Central memory CD8-positive, alpha-beta T cell (primary cell): ENCODE results near the gene CPED1.
"Not testable (repeated sequence)": the region's sequence is repeated elsewhere in the genome, so short reads cannot be mapped to it uniquely, and the experiment has no call there.

ENCODE experiments used
- ATAC-seq: fragments of 150-1000 bp; cut with Tn5 transposase; replicated peaks from 2 replicates; pipeline ENCODE4 v1.10.0; 2022; ENCODE audit warnings: mild to moderate bottlenecking, moderate FRiP score, moderate number of reproducible peaks; ENCODE audit not compliant: poor library complexity, severe bottlenecking; ENCODE audit errors: extremely low read depth
- DNase-seq, 2 donors: peaks; one replicate each; pipeline ENCODE4 v3.0.0; 2021; ENCODE audit warnings: low spot score in 2 of 2
- H3K27ac Mint-ChIP-seq: one replicate; pipeline ENCODE4 v1.8.0; 2022; ENCODE audit warnings: low read depth, mild to moderate bottlenecking, moderate library complexity, mixed read lengths
- H3K27me3 Mint-ChIP-seq: one replicate; pipeline ENCODE4 v1.8.0; 2022; ENCODE audit warnings: mixed read lengths
- H3K36me3 Mint-ChIP-seq: one replicate; pipeline ENCODE4 v1.8.0; 2022; ENCODE audit warnings: mild to moderate bottlenecking, moderate library complexity, mixed read lengths; ENCODE audit not compliant: insufficient read depth
- H3K4me1 Mint-ChIP-seq: one replicate; pipeline ENCODE4 v1.8.0; 2022; ENCODE audit warnings: mixed read lengths
- H3K4me3 Mint-ChIP-seq: one replicate; pipeline ENCODE4 v1.8.0; 2022; ENCODE audit warnings: mild to moderate bottlenecking, moderate library complexity, mixed read lengths
- H3K9me3 Mint-ChIP-seq: one replicate; pipeline ENCODE4 v1.8.0; 2022; ENCODE audit warnings: mixed read lengths

Gene CPED1

DNA sequence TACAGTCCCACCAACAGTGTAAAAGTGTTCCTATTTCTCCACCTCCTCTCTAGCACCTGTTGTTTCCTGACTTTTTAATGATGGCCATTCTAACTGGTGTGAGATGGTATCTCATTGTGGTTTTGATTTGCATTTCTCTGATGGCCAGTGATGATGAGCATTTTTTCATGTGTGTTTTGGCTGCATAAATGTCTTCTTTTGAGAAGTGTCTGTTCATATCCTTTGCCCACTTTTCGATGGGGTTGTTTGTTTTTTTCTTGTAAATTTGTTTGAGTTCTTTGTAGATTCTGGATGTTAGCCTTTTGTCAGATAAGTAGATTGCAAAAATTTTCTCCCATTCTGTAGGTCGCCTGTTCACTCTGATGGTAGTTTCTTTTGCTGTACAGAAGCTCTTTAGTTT is 79.2 kb downstream of the CPED1 start:
- ATAC-seq, DNase-seq, H3K36me3 Mint-ChIP-seq, H3K4me1 Mint-ChIP-seq, H3K9me3 Mint-ChIP-seq, H3K4me3 Mint-ChIP-seq, H3K27ac Mint-ChIP-seq: not testable (repeated sequence)
- peaks cover 39% of the 10 kb centered on the region for H3K27me3 Mint-ChIP-seq

- DNase-seq = no peak
- Mint-ChIP-seq H3K9me3 (no peaks in the 10 kb centered on the region), H3K36me3 (peaks cover 2% of the 10 kb centered on the region), H3K4me3 (no peak overlapping the region), H3K27ac (no peak overlapping the region), H3K4me1 (no peaks in the 10 kb centered on the region), H3K27me3 (peaks cover 39% of the 10 kb centered on the region)
- ATAC-seq = no peak
Measured at GRCh38 chr7:121069346-121070100, 81.0 kb downstream of the CPED1 start.

DNA sequence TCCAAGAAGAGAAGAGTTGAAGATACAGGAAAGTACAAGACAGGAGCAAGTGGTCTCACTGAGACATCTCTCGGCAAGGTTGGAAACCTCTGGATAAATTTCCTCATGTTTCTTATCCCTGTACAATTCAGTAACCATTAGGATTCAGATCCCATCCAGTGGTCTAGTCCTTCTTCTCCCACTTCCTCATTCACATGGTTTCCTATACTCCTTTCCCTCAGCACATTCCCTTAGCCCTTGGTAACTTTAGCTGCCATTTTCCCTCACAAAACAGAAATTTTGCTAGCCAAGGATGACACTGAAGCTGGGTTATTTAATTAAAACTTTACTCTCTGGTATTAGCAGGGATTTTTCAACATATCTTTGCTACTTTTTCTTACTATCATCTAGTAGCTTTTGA is 82.6 kb downstream of the CPED1 start:
- no peak for ATAC-seq
- Mint-ChIP-seq H3K4me1 (no peaks in the 10 kb centered on the region), H3K27ac (no peak overlapping the region), H3K27me3 (peaks cover 41% of the 10 kb centered on the region), H3K36me3 (peaks cover 2% of the 10 kb centered on the region), H3K9me3 (no peaks in the 10 kb centered on the region), H3K4me3 (no peak overlapping the region)
- no peak for DNase-seq

DNA sequence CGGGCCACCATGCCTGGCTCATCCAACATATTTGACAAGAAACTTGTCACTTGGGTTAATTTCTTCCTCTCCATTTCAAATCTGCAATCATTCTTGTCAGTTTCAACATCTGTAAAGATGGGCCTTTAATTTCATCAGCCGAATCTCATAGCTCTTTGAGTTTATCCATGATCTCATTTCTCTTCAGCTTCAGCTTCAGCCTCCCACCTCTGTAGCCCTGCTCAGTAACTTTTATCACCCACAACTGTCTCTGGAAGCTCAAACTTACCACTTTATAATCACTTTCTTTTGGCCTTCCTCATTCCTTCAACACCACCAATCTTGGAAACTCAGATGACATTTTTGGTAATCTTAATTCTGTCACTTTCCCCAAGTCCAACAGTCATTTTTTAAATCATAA is 83.2 kb downstream of the CPED1 start:
- DNase-seq (no peak), ATAC-seq (no peak)
- Mint-ChIP-seq H3K27ac (no peak overlapping the region), H3K27me3 (peaks cover 46% of the 10 kb centered on the region), H3K36me3 (peaks cover 2% of the 10 kb centered on the region), H3K4me1 (no peaks in the 10 kb centered on the region), H3K4me3 (no peak overlapping the region), H3K9me3 (no peaks in the 10 kb centered on the region)

- Mint-ChIP-seq H3K27ac (no peak overlapping the region), H3K9me3 (no peaks in the 10 kb centered on the region), H3K36me3 (peaks cover under 1% of the 10 kb centered on the region), H3K27me3 (peaks cover 58% of the 10 kb centered on the region), H3K4me1 (no peaks in the 10 kb centered on the region), H3K4me3 (no peak overlapping the region)
- DNase-seq = no peak
- ATAC-seq = no peak
Measured at GRCh38 chr7:121072826-121073225, 84.3 kb downstream of the CPED1 start.

GRCh38 chr7:121073463-121074099 is 85.1 kb downstream of the CPED1 start:
- ATAC-seq = no peak
- H3K4me3 Mint-ChIP-seq = no peak overlapping the region
- no peaks in the 10 kb centered on the region for H3K36me3 Mint-ChIP-seq
- H3K4me1 Mint-ChIP-seq = no peaks in the 10 kb centered on the region
- no peak overlapping the region for H3K27ac Mint-ChIP-seq
- H3K27me3 Mint-ChIP-seq = peaks cover 65% of the 10 kb centered on the region
- no peak for DNase-seq
- H3K9me3 Mint-ChIP-seq = no peaks in the 10 kb centered on the region

DNA sequence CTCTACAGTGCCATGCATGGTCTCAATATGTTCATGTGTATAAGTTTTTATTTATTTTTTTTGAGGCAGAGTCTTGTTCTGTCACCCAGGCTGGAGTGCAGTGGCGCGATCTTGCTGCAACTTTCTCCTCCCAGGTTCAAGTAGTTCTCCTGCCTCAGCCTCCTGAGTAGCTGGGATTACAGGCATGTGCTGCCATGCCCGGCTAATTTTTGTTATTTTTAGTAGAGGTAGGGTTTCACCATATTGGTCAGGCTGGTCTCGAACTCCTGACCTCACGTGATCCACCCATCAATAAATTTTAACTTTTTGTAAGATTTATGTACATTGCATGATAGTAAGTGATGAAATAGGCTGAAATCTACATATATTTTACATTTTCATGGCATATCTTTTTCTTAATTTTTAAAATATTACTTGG is 86.9 kb downstream of the CPED1 start:
- not testable (repeated sequence) for H3K27ac Mint-ChIP-seq, H3K36me3 Mint-ChIP-seq, H3K4me3 Mint-ChIP-seq, H3K9me3 Mint-ChIP-seq, H3K4me1 Mint-ChIP-seq, ATAC-seq, DNase-seq
- peaks cover 69% of the 10 kb centered on the region for H3K27me3 Mint-ChIP-seq

DNA sequence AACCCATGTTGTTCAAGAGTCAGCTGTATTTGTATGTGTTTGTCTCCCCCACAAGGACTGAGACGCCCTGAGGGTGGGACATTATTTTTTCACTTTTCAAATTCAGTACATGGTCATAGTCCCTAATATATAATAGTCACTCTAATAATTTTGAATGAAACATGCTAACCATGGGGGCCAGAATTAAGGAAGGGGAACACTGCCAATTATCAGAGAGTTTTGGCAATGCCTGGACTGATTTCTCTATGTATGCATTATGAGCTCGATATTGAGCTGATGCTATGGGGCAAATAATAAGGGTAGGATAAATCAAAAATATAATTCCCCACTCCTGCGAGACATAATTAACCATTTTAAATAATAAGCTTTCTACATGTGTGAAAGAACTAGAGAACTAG is 87.4 kb downstream of the CPED1 start:
- H3K9me3 Mint-ChIP-seq = no peaks in the 10 kb centered on the region
- no peaks in the 10 kb centered on the region for H3K4me1 Mint-ChIP-seq
- no peak overlapping the region for H3K27ac Mint-ChIP-seq
- DNase-seq (no peak), ATAC-seq (no peak)
- H3K4me3 Mint-ChIP-seq = no peak overlapping the region
- H3K27me3 Mint-ChIP-seq = peaks cover 68% of the 10 kb centered on the region
- peaks cover 2% of the 10 kb centered on the region for H3K36me3 Mint-ChIP-seq

DNA sequence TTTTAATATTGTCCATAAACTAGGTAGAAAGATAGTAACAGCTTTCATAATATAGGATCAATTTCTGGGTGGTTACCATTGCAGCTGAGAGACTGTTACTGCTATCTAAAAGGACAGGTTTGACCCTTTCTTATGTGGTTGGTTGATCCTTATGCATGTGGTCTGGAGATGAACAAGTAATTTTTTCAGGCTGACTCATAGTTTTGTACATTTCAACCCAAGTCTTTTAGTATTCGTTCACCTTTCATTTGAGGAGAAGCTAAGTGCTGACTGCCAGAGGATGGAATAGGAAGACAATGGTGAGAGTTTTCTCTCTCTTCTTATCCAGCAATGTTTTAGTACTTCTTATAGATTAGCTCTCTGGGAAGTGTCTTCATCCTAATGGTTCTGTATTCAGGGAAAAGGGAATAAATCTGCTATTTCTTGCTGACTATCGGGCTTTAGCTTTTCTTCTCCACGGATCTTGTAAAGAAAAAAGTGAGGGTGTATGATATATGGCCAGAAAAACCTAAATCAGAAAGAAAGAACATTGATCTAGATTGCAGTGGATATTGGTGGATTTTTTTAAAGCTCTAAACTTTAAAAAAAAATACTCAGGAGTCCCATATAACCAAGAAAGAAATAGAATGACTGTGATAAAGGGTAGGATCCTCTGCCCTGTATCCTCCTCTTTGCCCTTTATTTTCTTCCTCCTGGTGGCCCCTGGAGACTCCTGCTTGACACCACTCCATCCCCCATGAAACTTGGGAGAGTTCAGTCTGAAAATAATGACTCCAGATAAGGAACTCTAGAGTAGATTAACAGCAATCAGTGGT is 88.0 kb downstream of the CPED1 start:
- Mint-ChIP-seq H3K9me3 (no peaks in the 10 kb centered on the region), H3K27ac (no peak overlapping the region), H3K4me1 (no peaks in the 10 kb centered on the region), H3K27me3 (peaks cover 62% of the 10 kb centered on the region), H3K4me3 (no peak overlapping the region), H3K36me3 (peaks cover 2% of the 10 kb centered on the region)
- ATAC-seq (no peak), DNase-seq (no peak)

DNA sequence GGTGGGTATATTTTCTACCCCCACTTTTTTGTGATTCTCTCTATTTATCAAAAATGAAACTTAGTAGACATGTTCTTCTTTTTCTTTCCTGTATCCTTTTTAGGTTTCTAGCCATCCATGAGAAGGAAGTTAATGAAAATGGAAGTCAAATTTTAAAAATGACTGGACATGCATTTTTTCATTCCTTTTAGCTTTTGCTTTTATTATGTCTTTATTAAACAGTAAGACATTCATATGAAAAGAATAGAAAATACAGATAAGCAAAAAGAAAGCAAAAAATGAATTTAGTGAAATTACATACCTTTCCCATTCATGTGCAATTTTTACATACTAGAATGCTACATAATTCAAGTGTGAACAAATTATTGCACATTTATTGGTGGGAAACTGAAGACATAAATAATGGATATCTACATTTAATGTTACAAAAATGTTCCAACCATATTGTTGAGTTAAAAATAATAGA is 88.7 kb downstream of the CPED1 start:
- no peak overlapping the region for H3K4me3 Mint-ChIP-seq
- H3K36me3 Mint-ChIP-seq = peaks cover 2% of the 10 kb centered on the region
- H3K27me3 Mint-ChIP-seq = peaks cover 56% of the 10 kb centered on the region
- H3K9me3 Mint-ChIP-seq = no peaks in the 10 kb centered on the region
- no peak for DNase-seq
- no peak overlapping the region for H3K27ac Mint-ChIP-seq
- no peaks in the 10 kb centered on the region for H3K4me1 Mint-ChIP-seq
- ATAC-seq = no peak

- Mint-ChIP-seq H3K9me3 (no peaks in the 10 kb centered on the region), H3K36me3 (peaks cover 2% of the 10 kb centered on the region), H3K27ac (no peak overlapping the region), H3K27me3 (peaks cover 51% of the 10 kb centered on the region), H3K4me3 (no peak overlapping the region), H3K4me1 (no peaks in the 10 kb centered on the region)
- ATAC-seq (no peak), DNase-seq (no peak)
Measured at GRCh38 chr7:121078701-121079227, 90.3 kb downstream of the CPED1 start.

DNA sequence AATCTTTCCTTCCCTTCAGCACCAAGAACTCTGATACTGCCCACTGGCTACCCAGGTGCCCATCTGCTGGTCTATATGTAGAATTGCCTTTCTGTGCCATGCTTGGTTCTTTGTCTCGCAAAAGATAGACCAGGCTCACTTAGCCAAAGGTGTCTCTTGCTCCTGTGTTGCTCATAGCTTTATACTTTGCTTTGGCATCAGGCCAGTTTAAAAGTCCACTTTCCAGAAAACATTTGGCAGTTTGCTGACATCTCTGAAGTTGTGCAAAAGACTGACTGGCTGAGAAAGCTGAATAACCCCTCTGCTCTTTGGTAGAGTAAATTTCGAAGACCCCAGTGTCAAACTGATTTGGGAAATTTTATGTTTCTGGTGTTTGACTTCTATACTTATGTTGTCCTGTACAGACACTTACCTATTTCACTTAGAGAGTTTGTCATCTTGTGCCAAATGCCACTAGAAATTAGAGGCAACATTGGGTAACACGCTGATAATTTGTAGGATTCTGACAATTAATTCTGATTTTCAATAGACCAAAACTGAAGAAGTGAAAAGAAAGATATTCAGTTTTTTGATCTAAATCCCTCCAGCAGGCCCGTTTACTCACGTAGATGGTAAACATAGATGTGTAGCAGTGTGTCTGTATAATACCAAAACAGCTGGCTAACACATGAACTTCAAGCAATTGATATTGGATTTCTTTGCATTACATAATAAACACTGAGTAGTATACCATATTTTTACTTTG is 91.1 kb downstream of the CPED1 start:
- DNase-seq = no peak
- Mint-ChIP-seq H3K36me3 (peaks cover 2% of the 10 kb centered on the region), H3K9me3 (no peaks in the 10 kb centered on the region), H3K27ac (no peak overlapping the region), H3K27me3 (peaks cover 51% of the 10 kb centered on the region), H3K4me1 (no peaks in the 10 kb centered on the region), H3K4me3 (no peak overlapping the region)
- no peak for ATAC-seq
